ENCODE data around the gene CENPT. TPM values are rescaled to one million over a fixed set of nuclear protein-coding genes. Genes with fewer than 3 reads are reported as not detected.

The CENPT gene
- total and polyA plus RNA-seq, 2 of the 13 experiments (the other 11 are each of a cell fraction or from before 2014, with no cell fraction given), result 40.9 to 43.3 TPM

- TF ChIP-seq ZSCAN5A (CRISPR knock-in tag; IDR thresholded peaks at IDR 0.05; ENCODE audit: borderline replicate concordance) (peak; percentile 48; the same call in 1 of the 2 replicates), BCL6 (CRISPR knock-in tag; IDR thresholded peaks at IDR 0.05) (peak; percentile 58), HHEX (CRISPR knock-in tag; IDR thresholded peaks at IDR 0.05) (no peak), KAT8 (CRISPR knock-in tag; IDR thresholded peaks at IDR 0.05) (peak; percentile 84), ZBTB26 (CRISPR knock-in tag; IDR thresholded peaks at IDR 0.05; ENCODE audit: borderline replicate concordance) (peak; percentile 21; the same call in 1 of the 2 replicates), MAZ (IDR thresholded peaks at IDR 0.05; ENCODE audit: borderline replicate concordance, low read depth, low read length) (peak; percentile 96), MAZ (CRISPR knock-in tag; IDR thresholded peaks at IDR 0.05; ENCODE audit: low read depth) (peak; percentile 98), ZNF770 (CRISPR knock-in tag; IDR thresholded peaks at IDR 0.05) (peak; percentile 100), ATRX (CRISPR knock-in tag; IDR thresholded peaks at IDR 0.05; ENCODE audit: borderline replicate concordance) (no peak), ZC3H4 (CRISPR knock-in tag; IDR thresholded peaks at IDR 0.05; ENCODE audit: borderline replicate concordance) (no peak), ZNF224 (CRISPR knock-in tag; IDR thresholded peaks at IDR 0.05) (no peak), TARDBP (CRISPR knock-in tag; IDR thresholded peaks at IDR 0.05) (peak; percentile 97), RXRB (CRISPR knock-in tag; IDR thresholded peaks at IDR 0.05; ENCODE audit: borderline replicate concordance) (peak; percentile 82), ZFP82 (CRISPR knock-in tag; IDR thresholded peaks at IDR 0.05; ENCODE audit: borderline replicate concordance) (peak; percentile 96; the same call in 1 of the 2 replicates), ZNF562 (CRISPR knock-in tag; IDR thresholded peaks at IDR 0.05; ENCODE audit: borderline replicate concordance) (no peak), SMARCE1 (IDR thresholded peaks at IDR 0.05; ENCODE audit: borderline replicate concordance) (no peak), ZMYM4 (CRISPR knock-in tag; IDR thresholded peaks at IDR 0.05) (peak; percentile 69; the same call in 1 of the 2 replicates), ZNF501 (CRISPR knock-in tag; IDR thresholded peaks at IDR 0.05) (peak; percentile 91), FOXK2 (IDR thresholded peaks at IDR 0.05) (no peak), NRL (CRISPR knock-in tag; IDR thresholded peaks at IDR 0.05; ENCODE audit: borderline replicate concordance) (peak; percentile 61), AKAP8 (CRISPR knock-in tag; IDR thresholded peaks at IDR 0.05) (peak; percentile 94), YEATS2 (CRISPR knock-in tag; IDR thresholded peaks at IDR 0.05; ENCODE audit: borderline replicate concordance) (peak; percentile 93), MAFF (IDR thresholded peaks at IDR 0.05; ENCODE audit: low read depth, low read length) (no peak), ZNF326 (CRISPR knock-in tag; IDR thresholded peaks at IDR 0.05; ENCODE audit: borderline replicate concordance) (no peak), ZNF143 (CRISPR knock-in tag; IDR thresholded peaks at IDR 0.05) (peak; percentile 96), JARID2 (CRISPR knock-in tag; IDR thresholded peaks at IDR 0.05; ENCODE audit: insufficient replicate concordance) (no peak), MTA1 (CRISPR knock-in tag; IDR thresholded peaks at IDR 0.05; ENCODE audit: borderline replicate concordance) (peak; percentile 83), MED13 (CRISPR knock-in tag; IDR thresholded peaks at IDR 0.05) (no peak)
Measured at GRCh38 chr16:67846320-67847063, 1.0 kb downstream of the CENPT start, which contains the start of gene NUTF2 (continued).
